ENCODE data around the gene ATP11B. TPM values are rescaled to one million over a fixed set of nuclear protein-coding genes. Genes with fewer than 3 reads are reported as not detected.

Gene ATP11B
- total RNA-seq, 6 donors from 2014 or later = 56.4 to 102 (median 83.2) TPM

GRCh38 chr3:182760576-182761164 lies 32.6 kb upstream of the ATP11B start:
- no peak for ATAC-seq (ENCODE audit: low FRiP score in 2 of 2)
- no peak overlapping the region for H3K27ac ChIP-seq
- DNase-seq = peak in 1 of 2 donors; percentile 7

GRCh38 chr3:182763896-182764295 lies 29.4 kb upstream of the ATP11B start:
- WGBS, 2 donors = 55 to 57% methylated on average over 2 of the region's 2 CpGs
- Histone ChIP-seq H3K36me3 (no peaks in the 10 kb centered on the region), H3K4me1 (no peaks in the 10 kb centered on the region), H3K4me3 (no peak overlapping the region), H3K27ac (no peak overlapping the region), H3K9me3 (no peaks in the 10 kb centered on the region), H3K27me3 (no peaks in the 10 kb centered on the region)
- DNase-seq = no peak
- ATAC-seq (ENCODE audit: low FRiP score in 2 of 2) = no peak
- TF ChIP-seq CTCF (IDR thresholded peaks at IDR 0.05) (no peak), POLR2A (IDR thresholded peaks at IDR 0.05) (no peak), EP300 (IDR thresholded peaks at IDR 0.05) (no peak), POLR2AphosphoS5 (IDR thresholded peaks at IDR 0.05) (no peak)

More at GRCh38 chr3:182760576-182761164, 32.6 kb upstream of the ATP11B start:
- no peaks in the 10 kb centered on the region for H3K4me1 ChIP-seq
- H3K36me3 ChIP-seq = no peaks in the 10 kb centered on the region
- H3K4me3 ChIP-seq = no peak overlapping the region
- no peak for TF ChIP-seq CTCF (IDR thresholded peaks at IDR 0.05)
- no peak for TF ChIP-seq EP300 (IDR thresholded peaks at IDR 0.05)
- TF ChIP-seq POLR2A (IDR thresholded peaks at IDR 0.05) = no peak
- TF ChIP-seq POLR2AphosphoS5 (IDR thresholded peaks at IDR 0.05) = no peak
- H3K27me3 ChIP-seq = no peaks in the 10 kb centered on the region
- 49 to 60% methylated on average over 13 of the region's 13 CpGs for WGBS, 2 donors
- no peaks in the 10 kb centered on the region for H3K9me3 ChIP-seq

- TF ChIP-seq CTCF (IDR thresholded peaks at IDR 0.05) (no peak), POLR2AphosphoS5 (IDR thresholded peaks at IDR 0.05) (no peak), POLR2A (IDR thresholded peaks at IDR 0.05) (no peak), EP300 (IDR thresholded peaks at IDR 0.05) (no peak)
- Histone ChIP-seq H3K4me1 (no peaks in the 10 kb centered on the region), H3K4me3 (no peak overlapping the region), H3K9me3 (no peaks in the 10 kb centered on the region), H3K27me3 (no peaks in the 10 kb centered on the region), H3K27ac (no peak overlapping the region), H3K36me3 (no peaks in the 10 kb centered on the region)
- DNase-seq (no peak), ATAC-seq (ENCODE audit: low FRiP score in 2 of 2) (no peak)
These were observed 28.0 kb upstream of the ATP11B start for GRCh38 chr3:182765287-182765686.

- WGBS, 2 donors = 71 to 72% methylated on average over 2 of the region's 2 CpGs
- Histone ChIP-seq H3K27ac (no peak overlapping the region), H3K27me3 (no peaks in the 10 kb centered on the region), H3K9me3 (no peaks in the 10 kb centered on the region), H3K36me3 (no peaks in the 10 kb centered on the region), H3K4me1 (no peaks in the 10 kb centered on the region), H3K4me3 (no peak overlapping the region)
- TF ChIP-seq POLR2A (IDR thresholded peaks at IDR 0.05) (no peak), CTCF (IDR thresholded peaks at IDR 0.05) (no peak), EP300 (IDR thresholded peaks at IDR 0.05) (no peak), POLR2AphosphoS5 (IDR thresholded peaks at IDR 0.05) (no peak)
- no peak for DNase-seq
- no peak for ATAC-seq (ENCODE audit: low FRiP score in 2 of 2)
These were observed 27.2 kb upstream of the ATP11B start for GRCh38 chr3:182766099-182766498.

GRCh38 chr3:182768413-182768812 lies 24.9 kb upstream of the ATP11B start:
- H3K4me1 ChIP-seq = no peaks in the 10 kb centered on the region
- H3K9me3 ChIP-seq = no peaks in the 10 kb centered on the region
- H3K27ac ChIP-seq = no peak overlapping the region
- WGBS, 2 donors = 89% methylated on average over 1 of the region's 1 CpG
- DNase-seq (no peak), ATAC-seq (ENCODE audit: low FRiP score in 2 of 2) (no peak)
- H3K4me3 ChIP-seq = no peak overlapping the region
- TF ChIP-seq CTCF (IDR thresholded peaks at IDR 0.05) (no peak), EP300 (IDR thresholded peaks at IDR 0.05) (no peak), POLR2AphosphoS5 (IDR thresholded peaks at IDR 0.05) (no peak), POLR2A (IDR thresholded peaks at IDR 0.05) (no peak)
- no peaks in the 10 kb centered on the region for H3K27me3 ChIP-seq
- H3K36me3 ChIP-seq = no peaks in the 10 kb centered on the region
